HL-60 (cell line): ENCODE results near the gene RAB3GAP1.

ENCODE experiments used
- DNase-seq, 2 experiments: peaks; one replicate each; pipeline ENCODE4 v3.0.0-alpha.2; 2010 to 2020; ENCODE audit warnings: low read depth in 1 of 2, low spot score in 1 of 2
- H3K27ac ChIP-seq: fragments of 250-450 bp; sonication (Bioruptor Pico); replicated peaks from 2 replicates; pipeline ENCODE4 v1.5.1; 2020; ENCODE audit warnings: mild to moderate bottlenecking, moderate library complexity
- H3K27me3 ChIP-seq: fragments of 250-450 bp; sonication (Bioruptor Pico); 2 replicates; pipeline ENCODE4 v1.5.1; 2021; ENCODE audit warnings: mild to moderate bottlenecking, moderate library complexity; ENCODE audit not compliant: insufficient read depth, poor library complexity, severe bottlenecking
- H3K4me3 ChIP-seq: replicated peaks from 2 replicates; pipeline ENCODE4 v1.5.1; 2011; ENCODE audit warnings: mild to moderate bottlenecking, control low read depth, low read length; ENCODE audit not compliant: insufficient read depth
- GABPA ChIP-seq: IDR thresholded peaks from 2 replicates; pipeline ENCODE4 v1.6.1; 2012; ENCODE audit warnings: low read depth
- POLR2AphosphoS5 ChIP-seq: IDR thresholded peaks from 2 replicates; pipeline ENCODE4 v1.6.1; 2012; ENCODE audit warnings: low read depth
- SPI1 ChIP-seq: IDR thresholded peaks from 2 replicates; pipeline ENCODE4 v1.6.1; 2012; ENCODE audit warnings: low read depth, mild to moderate bottlenecking, borderline replicate concordance
- TF ChIP-seq, protein P1 (sequence below): IDR thresholded peaks from one replicate; pipeline ENCODE4 v1.5.1; 2011; ENCODE audit warnings: low read length, control low read depth, inconsistent platforms; ENCODE audit not compliant: insufficient read depth
- TF ChIP-seq, protein P2 (sequence below): IDR thresholded peaks from 2 replicates; pipeline ENCODE4 v1.6.1; 2012; ENCODE audit warnings: low read depth; ENCODE audit not compliant: insufficient replicate concordance

The RAB3GAP1 gene

DNA sequence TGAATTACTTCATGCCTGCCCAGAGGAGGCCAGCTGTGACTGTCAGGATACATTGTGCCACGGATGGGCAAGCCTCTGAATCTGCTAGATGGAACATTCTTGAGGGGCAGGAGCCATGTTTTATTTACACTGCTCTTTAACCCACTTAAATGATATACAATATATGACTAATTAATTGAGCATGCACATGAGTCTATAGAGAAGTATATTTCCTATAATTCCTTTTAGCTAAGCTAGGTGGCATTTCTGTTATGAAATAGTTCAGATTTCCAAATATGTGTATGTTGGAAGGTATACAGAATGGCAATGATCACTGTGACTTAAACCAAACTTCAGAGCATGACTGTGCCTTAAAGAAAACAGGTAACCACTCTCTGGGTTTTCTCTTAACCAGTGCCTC lies 131.7 kb downstream of the RAB3GAP1 start:
- Histone ChIP-seq H3K4me3 (no peak overlapping the region), H3K27ac (no peak overlapping the region), H3K27me3 (no peaks in the 10 kb centered on the region)
- DNase-seq, result no peak
- TF ChIP-seq POLR2AphosphoS5 (no peak), SPI1 (no peak), GABPA (no peak)
- TF ChIP-seq, protein P1, sequence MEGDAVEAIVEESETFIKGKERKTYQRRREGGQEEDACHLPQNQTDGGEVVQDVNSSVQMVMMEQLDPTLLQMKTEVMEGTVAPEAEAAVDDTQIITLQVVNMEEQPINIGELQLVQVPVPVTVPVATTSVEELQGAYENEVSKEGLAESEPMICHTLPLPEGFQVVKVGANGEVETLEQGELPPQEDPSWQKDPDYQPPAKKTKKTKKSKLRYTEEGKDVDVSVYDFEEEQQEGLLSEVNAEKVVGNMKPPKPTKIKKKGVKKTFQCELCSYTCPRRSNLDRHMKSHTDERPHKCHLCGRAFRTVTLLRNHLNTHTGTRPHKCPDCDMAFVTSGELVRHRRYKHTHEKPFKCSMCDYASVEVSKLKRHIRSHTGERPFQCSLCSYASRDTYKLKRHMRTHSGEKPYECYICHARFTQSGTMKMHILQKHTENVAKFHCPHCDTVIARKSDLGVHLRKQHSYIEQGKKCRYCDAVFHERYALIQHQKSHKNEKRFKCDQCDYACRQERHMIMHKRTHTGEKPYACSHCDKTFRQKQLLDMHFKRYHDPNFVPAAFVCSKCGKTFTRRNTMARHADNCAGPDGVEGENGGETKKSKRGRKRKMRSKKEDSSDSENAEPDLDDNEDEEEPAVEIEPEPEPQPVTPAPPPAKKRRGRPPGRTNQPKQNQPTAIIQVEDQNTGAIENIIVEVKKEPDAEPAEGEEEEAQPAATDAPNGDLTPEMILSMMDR, result no peak
- TF ChIP-seq, protein P2, sequence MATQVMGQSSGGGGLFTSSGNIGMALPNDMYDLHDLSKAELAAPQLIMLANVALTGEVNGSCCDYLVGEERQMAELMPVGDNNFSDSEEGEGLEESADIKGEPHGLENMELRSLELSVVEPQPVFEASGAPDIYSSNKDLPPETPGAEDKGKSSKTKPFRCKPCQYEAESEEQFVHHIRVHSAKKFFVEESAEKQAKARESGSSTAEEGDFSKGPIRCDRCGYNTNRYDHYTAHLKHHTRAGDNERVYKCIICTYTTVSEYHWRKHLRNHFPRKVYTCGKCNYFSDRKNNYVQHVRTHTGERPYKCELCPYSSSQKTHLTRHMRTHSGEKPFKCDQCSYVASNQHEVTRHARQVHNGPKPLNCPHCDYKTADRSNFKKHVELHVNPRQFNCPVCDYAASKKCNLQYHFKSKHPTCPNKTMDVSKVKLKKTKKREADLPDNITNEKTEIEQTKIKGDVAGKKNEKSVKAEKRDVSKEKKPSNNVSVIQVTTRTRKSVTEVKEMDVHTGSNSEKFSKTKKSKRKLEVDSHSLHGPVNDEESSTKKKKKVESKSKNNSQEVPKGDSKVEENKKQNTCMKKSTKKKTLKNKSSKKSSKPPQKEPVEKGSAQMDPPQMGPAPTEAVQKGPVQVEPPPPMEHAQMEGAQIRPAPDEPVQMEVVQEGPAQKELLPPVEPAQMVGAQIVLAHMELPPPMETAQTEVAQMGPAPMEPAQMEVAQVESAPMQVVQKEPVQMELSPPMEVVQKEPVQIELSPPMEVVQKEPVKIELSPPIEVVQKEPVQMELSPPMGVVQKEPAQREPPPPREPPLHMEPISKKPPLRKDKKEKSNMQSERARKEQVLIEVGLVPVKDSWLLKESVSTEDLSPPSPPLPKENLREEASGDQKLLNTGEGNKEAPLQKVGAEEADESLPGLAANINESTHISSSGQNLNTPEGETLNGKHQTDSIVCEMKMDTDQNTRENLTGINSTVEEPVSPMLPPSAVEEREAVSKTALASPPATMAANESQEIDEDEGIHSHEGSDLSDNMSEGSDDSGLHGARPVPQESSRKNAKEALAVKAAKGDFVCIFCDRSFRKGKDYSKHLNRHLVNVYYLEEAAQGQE, result no peak

DNA sequence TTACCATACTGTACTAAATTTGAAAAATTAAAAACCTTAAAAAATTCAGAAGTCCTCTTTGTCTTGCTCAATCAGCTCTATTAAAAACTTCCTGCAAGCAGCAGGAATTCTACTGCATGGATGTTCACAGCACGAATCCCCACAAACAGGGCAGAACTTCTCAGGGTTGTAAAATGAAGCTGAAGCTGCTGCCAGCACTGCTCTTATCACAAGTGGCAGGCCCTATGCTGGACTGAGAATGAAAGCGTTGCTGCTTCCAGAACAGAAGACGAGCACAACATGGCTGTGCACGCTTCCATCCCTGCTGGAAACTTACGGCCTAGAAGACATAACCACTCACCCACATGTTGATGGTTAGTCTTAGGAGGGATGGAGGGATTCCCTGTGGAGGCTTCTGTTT lies 134.0 kb downstream of the RAB3GAP1 start:
- no peaks in the 10 kb centered on the region for H3K27me3 ChIP-seq

DNA sequence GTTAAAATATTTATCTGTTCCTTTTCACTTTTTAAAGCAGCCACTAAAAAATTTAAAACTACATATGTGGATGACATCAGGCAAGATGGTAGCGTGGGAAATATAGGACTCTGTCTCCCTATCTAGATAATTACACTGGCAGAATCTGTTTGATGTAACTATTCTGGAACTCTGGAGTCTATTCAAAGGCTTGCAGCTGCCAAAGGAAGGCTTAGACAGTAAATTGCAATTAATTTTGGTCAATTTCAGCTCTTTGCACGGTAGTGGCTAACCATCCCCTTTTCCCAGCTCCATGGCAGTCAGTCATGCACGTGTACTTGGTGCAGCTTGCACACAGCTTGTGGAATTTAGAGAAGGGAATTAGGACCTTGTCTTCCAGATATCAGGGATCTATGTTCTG lies 135.2 kb downstream of the RAB3GAP1 start:
- no peaks in the 10 kb centered on the region for H3K27me3 ChIP-seq
- H3K4me3 ChIP-seq, result no peak overlapping the region
- TF ChIP-seq POLR2AphosphoS5 (no peak), SPI1 (no peak), GABPA (no peak)
- TF ChIP-seq, protein P1, result no peak
- TF ChIP-seq, protein P2, result no peak
- no peak for DNase-seq
- H3K27ac ChIP-seq, result no peak overlapping the region

More for the DNA sequence above, 134.0 kb downstream of the RAB3GAP1 start:
- TF ChIP-seq POLR2AphosphoS5 (no peak), GABPA (no peak), SPI1 (no peak)
- TF ChIP-seq, protein P1, result no peak
- TF ChIP-seq, protein P2, result no peak
- H3K4me3 ChIP-seq, result no peak overlapping the region
- no peak for DNase-seq
- H3K27ac ChIP-seq, result no peak overlapping the region
